Keratinocyte (primary cell): Measurements from ENCODE around the gene SESTD1.

Experiments
- CTCF ChIP-seq, 3 experiments: IDR thresholded peaks in 1 of 3; conservative IDR thresholded peaks in 1 of 3; optimal IDR thresholded peaks in 1 of 3; 2 replicates in 2 of 3; 3 replicates in 1 of 3; pipeline versions ENCODE3 to v1.5.1; 2011; ENCODE audit warnings: low read length in 3 of 3, mild to moderate bottlenecking in 3 of 3, moderate library complexity in 2 of 3, control low read depth in 1 of 3, inconsistent platforms in 1 of 3; ENCODE audit not compliant: insufficient read depth in 2 of 3; ENCODE audit errors: extremely low read depth in 1 of 3
- EZH2 ChIP-seq: IDR thresholded peaks from one replicate; pipeline ENCODE4 v1.6.1; 2012; ENCODE audit warnings: inconsistent platforms, mild to moderate bottlenecking, low read length, moderate library complexity

GRCh38 chr2:179250095-179250494 is 14.5 kb downstream of the SESTD1 start:
- TF ChIP-seq CTCF (optimal IDR thresholded peaks at IDR 0.05 in 1 of 3, IDR thresholded peaks at IDR 0.05 in 1 of 3, conservative IDR thresholded peaks at IDR 0.05 in 1 of 3; ENCODE audit: extremely low read depth in 1 of 3, insufficient read depth in 2 of 3, low read length in 3 of 3), result no peak
- TF ChIP-seq EZH2, result no peak
